Skeletal muscle tissue (tissue), 4 donors: ENCODE data around the gene M1AP. TPM values are rescaled to one million over a fixed set of nuclear protein-coding genes. Genes with fewer than 3 reads are reported as not detected.

Source experiments
- H3K27ac ChIP-seq: one replicate; pipeline ENCODE4 v1.7.0; 2013; ENCODE audit warnings: mild to moderate bottlenecking, low read depth, low read length, inconsistent platforms
- H3K27me3 ChIP-seq, 3 donors: one replicate each; pipeline ENCODE4 v1.7.0; 2013; ENCODE audit warnings: low read length in 3 of 3; ENCODE audit not compliant: control insufficient read depth in 3 of 3, insufficient read depth in 3 of 3
- H3K36me3 ChIP-seq, 3 donors: one replicate each; pipeline ENCODE4 v1.7.0; 2013; ENCODE audit warnings: low read length in 3 of 3; ENCODE audit not compliant: control insufficient read depth in 3 of 3, insufficient read depth in 3 of 3
- H3K4me1 ChIP-seq, 3 donors: one replicate each; pipeline ENCODE4 v1.7.0; 2013; ENCODE audit warnings: low read length in 3 of 3, mild to moderate bottlenecking in 3 of 3; ENCODE audit not compliant: control insufficient read depth in 3 of 3, insufficient read depth in 3 of 3
- H3K4me3 ChIP-seq, 3 donors: one replicate each; pipeline ENCODE4 v1.7.0; 2013; ENCODE audit warnings: low read length in 3 of 3
- H3K9ac ChIP-seq, 3 donors: one replicate each; pipeline ENCODE4 v1.7.0; 2013; ENCODE audit warnings: low read length in 3 of 3, mild to moderate bottlenecking in 3 of 3, moderate library complexity in 2 of 3, low read depth in 1 of 3
- H3K9me3 ChIP-seq, 3 donors: one replicate each; pipeline ENCODE4 v1.7.0; 2013; ENCODE audit warnings: low read length in 3 of 3; ENCODE audit not compliant: control insufficient read depth in 3 of 3
- total RNA-seq: library from RNA; depleted of rRNA; stranded (reverse); fragments of >200 nt; gene quantifications from one replicate; pipeline ENCODE4 v1.2.3, GENCODE V29; 2014
- donor health status: Osteomylitis.

M1AP gene
- total RNA-seq, 1 donor from 2014 or later: not detected

DNA sequence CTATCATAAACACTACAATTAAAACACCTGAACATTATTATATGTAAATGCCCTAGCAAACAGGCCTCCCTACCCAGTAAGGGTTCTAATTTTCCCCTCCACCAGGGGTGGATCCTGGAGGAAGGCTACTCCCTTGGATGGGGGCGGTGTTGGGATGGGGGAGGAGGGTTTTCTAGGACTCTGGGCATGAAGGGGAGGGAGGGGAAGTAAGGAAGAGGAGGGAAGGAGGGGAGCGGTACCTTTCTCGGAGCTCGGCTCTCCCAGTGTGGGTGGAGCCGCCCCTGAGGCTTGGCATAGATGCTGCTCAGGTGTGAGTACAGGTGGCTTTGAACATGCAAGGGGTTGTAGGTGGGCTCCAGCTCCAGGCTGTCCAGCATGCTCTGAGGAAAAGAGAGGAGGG lies 88.2 kb downstream of the M1AP start:
- peaks cover 0 to 3% (median 0%) of the 10 kb centered on the region in 3 donors for H3K36me3 ChIP-seq
- peaks cover 0 to 7% (median 3%) of the 10 kb centered on the region in 3 donors for H3K4me1 ChIP-seq
- peaks cover 16 to 25% (median 22%) of the 10 kb centered on the region in 3 donors for H3K27me3 ChIP-seq
- no peak overlapping the region for H3K4me3 ChIP-seq
- no peak overlapping the region for H3K27ac ChIP-seq
- H3K9ac ChIP-seq: no peak overlapping the region
- H3K9me3 ChIP-seq: no peaks in the 10 kb centered on the region

DNA sequence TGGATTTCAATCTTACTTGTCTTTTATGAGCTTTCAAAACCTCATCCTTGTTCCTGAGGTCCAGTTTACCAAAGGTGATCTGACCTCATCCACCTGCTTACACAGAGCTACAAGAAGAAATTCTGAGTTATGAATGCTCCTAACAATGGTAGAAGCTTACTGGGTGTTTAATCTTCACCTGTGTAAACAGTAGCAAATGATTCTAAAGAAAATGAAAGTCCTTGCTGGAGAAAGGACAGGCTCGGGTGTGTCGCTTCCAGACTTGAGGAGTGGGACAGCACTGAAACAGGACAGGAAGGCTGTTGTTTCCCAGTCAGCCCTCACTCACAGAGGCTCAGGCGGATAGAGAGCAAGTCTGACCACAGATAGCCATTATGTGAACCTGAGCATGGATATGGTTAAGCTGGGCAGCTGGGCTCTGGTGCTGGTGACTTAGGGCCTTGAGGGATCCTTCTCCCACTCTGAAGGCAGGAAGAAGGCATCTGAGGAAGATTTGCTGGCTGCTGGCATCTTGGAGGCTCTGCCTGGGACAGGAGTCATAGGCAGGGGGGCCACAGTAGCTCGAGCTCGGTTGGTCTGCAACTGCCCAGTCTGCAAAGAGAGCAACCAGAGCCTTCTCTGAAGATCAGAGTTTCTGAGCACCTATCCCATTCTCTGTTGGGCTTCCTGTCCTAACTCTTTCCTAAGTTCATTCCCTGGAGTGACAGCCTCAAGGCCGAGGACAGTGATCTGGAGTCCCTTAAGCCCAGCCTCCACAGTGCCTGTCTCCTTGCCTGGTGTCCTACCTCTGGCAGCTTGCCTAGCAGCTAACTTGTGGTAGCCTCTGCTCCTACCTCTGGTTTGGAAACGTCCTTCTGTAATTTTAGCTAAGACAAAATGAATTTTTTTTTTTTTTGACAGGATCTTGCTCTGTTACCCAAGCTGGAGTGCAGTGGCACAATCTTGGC lies 89.6 kb downstream of the M1AP start:
- Histone ChIP-seq H3K27ac (no peak overlapping the region), H3K27me3 (peaks cover 16 to 36% (median 28%) of the 10 kb centered on the region in 3 donors), H3K9ac (no peak overlapping the region), H3K36me3 (peaks cover 0 to 3% (median 0%) of the 10 kb centered on the region in 3 donors), H3K9me3 (no peaks in the 10 kb centered on the region), H3K4me1 (peaks cover 0 to 13% (median 3%) of the 10 kb centered on the region in 3 donors), H3K4me3 (no peak overlapping the region)

DNA sequence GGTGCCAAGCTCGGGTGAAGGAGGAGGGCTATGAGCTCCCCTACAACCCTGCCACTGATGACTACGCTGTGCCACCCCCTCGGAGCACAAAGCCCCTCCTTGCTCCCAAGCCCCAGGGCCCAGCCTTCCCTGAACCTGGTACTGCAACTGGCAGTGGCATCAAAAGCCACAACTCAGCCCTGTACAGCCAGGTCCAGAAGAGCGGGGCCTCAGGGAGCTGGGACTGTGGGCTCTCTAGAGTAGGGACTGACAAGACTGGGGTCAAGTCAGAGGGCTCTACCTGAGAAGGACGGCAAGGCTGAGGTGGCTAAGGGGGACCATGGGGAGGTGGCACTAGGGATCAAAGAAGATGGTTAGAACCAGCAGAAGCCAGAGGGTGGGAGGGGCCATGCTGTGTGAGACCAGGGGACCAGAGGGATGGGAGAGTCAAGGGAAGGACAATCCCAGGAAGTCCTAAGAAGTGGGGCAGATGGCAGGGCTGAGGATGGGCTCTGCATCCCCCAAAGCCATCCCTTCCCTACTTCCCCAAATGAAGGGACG lies 91.2 kb downstream of the M1AP start:
- Histone ChIP-seq H3K4me1 (peaks cover 3 to 18% (median 6%) of the 10 kb centered on the region in 3 donors), H3K27me3 (peaks cover 9 to 44% (median 38%) of the 10 kb centered on the region in 3 donors), H3K9me3 (no peaks in the 10 kb centered on the region), H3K4me3 (no peak overlapping the region), H3K27ac (no peak overlapping the region), H3K36me3 (peaks cover 0 to 3% (median 0%) of the 10 kb centered on the region in 3 donors), H3K9ac (no peak overlapping the region)

DNA sequence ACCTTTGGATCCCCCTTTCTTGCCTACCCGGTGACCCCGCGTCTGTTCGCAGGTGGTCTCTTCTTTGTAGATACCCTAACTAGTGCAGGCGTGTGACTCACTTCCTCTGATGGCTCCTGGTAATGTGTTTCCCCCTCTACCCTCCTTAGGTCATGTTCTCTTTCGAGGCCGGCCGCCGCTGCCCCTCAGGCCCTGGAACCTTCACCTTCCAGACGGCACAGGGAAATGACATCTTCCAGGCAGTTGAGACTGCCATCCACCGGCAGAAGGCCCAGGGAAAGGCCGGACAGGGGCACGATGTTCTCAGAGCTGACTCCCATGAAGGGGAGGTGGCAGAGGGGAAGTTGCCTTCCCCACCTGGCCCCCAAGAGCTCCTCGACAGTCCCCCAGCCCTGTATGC lies 92.0 kb downstream of the M1AP start:
- Histone ChIP-seq H3K9me3 (no peaks in the 10 kb centered on the region), H3K4me1 (peaks cover 3 to 18% (median 6%) of the 10 kb centered on the region in 3 donors), H3K4me3 (peak overlapping the region in 1 of 3 donors; percentile 75), H3K27me3 (peaks cover 8 to 49% (median 40%) of the 10 kb centered on the region in 3 donors), H3K36me3 (peaks cover 0 to 3% (median 0%) of the 10 kb centered on the region in 3 donors), H3K9ac (no peak overlapping the region), H3K27ac (no peak overlapping the region)

DNA sequence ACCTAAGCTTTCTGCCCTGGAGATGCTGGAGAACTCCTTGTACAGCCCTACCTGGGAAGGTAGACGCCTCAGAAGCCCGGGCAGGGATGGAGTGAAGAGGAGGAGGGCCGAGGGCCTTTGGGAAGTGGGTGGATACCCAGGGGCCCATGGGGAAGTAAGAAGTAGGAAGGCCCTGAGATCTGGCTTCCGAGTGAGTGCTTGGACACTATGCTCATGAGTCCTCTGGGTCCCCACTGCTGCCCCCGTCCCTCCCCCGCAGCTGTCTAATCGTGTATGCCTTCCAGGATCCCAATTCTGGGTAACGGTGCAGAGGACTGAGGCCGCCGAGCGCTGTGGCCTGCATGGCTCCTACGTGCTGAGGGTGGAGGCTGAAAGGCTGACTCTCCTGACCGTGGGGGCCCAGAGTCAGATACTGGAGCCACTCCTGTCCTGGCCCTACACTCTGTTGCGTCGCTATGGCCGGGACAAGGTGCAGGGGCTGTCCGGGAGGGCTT lies 92.5 kb downstream of the M1AP start:
- Histone ChIP-seq H3K9ac (peak overlapping the region in 1 of 3 donors; percentile 69), H3K27ac (no peak overlapping the region)

DNA sequence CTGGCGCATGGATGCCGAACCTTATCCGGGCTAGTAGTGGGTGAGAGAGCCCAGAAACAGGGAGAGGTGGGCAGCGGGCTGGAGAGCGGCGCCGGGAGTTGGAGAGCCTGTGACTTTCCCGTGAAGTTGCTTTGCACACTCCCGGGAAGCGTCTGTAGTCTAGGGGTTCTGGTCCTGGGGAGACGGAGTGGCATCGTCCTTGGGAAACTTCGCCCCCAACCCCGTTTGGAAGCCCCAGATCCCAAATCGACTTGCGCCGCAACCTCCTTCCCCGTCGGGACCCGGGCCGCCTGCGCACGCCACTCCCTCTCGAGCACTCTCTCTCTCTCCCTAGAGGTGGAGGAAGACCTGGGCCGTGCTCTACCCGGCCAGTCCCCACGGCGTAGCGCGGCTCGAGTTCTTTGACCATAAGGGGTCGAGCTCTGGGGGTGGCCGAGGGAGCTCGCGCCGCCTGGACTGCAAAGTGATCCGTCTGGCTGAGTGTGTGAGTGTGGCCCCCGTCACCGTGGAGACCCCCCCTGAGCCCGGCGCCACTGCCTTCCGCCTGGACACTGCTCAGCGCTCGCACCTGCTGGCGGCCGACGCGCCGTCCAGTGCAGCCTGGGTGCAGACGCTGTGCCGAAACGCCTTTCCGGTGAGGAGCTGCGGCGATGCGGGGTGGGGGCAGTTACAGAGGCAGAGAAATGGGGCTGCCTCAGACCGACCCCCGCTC lies 93.2 kb downstream of the M1AP start:
- peak overlapping the region; percentile 75 to 84 (median 78) for H3K4me3 ChIP-seq

More for the DNA sequence above, 92.5 kb downstream of the M1AP start:
- Histone ChIP-seq H3K4me3 (peak overlapping the region; percentile 75 to 84 (median 78)), H3K36me3 (peaks cover 0 to 3% (median 0%) of the 10 kb centered on the region in 3 donors), H3K4me1 (peaks cover 3 to 18% (median 6%) of the 10 kb centered on the region in 3 donors), H3K9me3 (no peaks in the 10 kb centered on the region), H3K27me3 (peaks cover 8 to 50% (median 40%) of the 10 kb centered on the region in 3 donors)

DNA sequence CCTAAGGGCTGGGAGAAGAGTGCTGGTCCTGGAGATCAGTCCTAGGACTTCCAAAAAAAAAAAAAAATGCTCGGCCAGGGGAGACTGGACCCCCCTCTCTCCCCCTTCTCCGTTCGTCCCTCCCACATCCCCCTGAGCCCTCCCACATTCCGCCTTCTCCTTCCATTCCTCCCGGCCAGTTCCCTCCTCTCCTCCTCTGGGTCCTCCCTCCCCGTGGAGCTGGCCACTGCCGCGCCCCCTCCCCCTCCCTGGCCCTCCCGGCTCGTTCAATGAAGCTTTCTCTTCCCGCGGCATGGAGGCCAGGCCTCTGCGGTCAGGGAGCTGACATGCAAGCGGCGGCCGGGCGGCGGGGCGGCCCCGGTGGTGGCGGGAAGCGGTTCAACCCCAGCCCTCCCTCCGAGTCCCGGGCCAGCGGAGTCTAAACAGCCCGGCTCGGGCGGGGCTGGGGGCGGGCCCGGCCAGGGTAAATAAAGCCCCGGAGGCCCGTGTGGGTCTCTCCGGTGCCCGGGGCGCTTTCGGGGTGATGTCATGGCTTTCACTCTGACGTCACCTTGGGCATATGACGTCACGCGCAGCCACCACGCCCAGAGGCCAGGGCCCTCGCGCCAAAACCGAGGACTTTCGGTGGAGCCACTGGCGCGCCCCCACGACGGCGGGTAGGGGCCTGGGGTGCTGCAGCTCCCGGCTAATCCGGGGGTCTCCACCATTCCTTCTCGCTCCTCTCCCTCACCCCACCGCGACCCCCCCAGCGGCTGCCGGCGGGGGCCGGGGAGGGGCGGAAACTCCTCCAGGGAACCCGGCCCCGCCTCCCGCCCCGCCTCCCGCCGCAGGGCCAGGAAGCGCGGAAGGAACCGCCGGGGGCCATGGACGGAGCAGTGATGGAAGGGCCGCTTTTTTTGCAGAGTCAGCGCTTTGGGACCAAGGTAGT lies 94.0 kb downstream of the M1AP start, which contains the start of the genes DOK1 and LOXL3:
Gene DOK1 (plus strand): TSS at position 829 of the 928 bp plus-strand sequence. CDS start 35 bp downstream, at position 864.
Gene LOXL3 (minus strand): TSS at position 51 of the 928 bp plus-strand sequence. CDS start 1,308 bp downstream, outside the sequence.
- H3K36me3 ChIP-seq: peaks cover 0 to 3% (median 0%) of the 10 kb centered on the region in 3 donors
- H3K9me3 ChIP-seq: no peaks in the 10 kb centered on the region
- peaks cover 15 to 58% (median 50%) of the 10 kb centered on the region in 3 donors for H3K27me3 ChIP-seq
- peak within 1 kb of the TSS; percentile 75 to 84 (median 78) for H3K4me3 ChIP-seq
- peak within 1 kb of the TSS; percentile 71 for H3K27ac ChIP-seq
- peak within 1 kb of the TSS; percentile 65 to 69 (median 68) for H3K9ac ChIP-seq
- peaks cover 11 to 28% (median 13%) of the 10 kb centered on the region in 3 donors for H3K4me1 ChIP-seq

More for the DNA sequence above, 93.2 kb downstream of the M1AP start:
- no peaks in the 10 kb centered on the region for H3K9me3 ChIP-seq
- peaks cover 3 to 20% (median 6%) of the 10 kb centered on the region in 3 donors for H3K4me1 ChIP-seq
- peaks cover 10 to 50% (median 44%) of the 10 kb centered on the region in 3 donors for H3K27me3 ChIP-seq
- H3K9ac ChIP-seq: peak overlapping the region; percentile 65 to 69 (median 68)
- H3K27ac ChIP-seq: peak overlapping the region; percentile 71
- peaks cover 0 to 3% (median 0%) of the 10 kb centered on the region in 3 donors for H3K36me3 ChIP-seq

DNA sequence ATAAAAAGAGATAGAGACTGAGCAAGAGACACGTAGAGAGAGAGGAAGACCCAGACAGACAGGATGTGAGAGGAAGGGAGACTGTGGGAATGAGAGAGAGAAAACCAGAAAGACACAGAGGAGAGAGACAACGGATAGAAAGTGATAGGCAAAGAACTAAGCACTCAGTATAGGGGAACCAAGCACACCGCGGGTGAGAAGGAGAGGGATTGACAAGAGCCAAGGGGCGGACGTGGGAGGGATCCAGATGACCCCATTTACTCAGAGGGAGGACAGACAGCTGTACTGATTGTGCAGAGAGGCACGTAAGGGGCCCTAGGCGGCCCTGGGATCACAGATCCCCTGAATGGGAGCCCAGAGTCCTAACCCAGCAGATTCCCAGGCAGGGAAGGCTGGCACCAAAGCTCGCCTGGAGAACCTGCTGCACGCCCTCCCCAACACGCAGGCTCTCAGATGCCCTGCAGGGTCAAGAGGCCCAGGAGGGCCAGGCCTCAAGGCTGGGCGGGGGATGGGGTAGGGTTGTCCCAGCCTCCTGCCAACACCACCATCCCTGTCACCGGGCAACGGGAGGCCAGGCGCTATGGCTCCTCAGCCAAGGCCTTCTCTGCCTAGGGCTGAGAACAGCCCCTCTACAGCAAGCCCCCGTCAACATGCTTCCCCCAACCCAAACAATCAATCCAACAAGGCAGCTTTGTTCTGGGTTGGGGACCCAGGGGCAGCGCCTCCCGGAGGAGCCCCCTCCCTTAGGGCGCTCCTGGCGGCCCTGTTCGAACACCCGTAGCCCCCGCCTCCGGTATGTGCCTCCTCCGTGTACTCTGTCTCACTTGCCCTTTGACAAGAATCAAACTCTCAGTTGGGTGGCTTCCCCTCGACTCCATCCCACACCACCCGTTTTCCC lies 95.0 kb downstream of the M1AP start:
- peaks cover 15 to 64% (median 50%) of the 10 kb centered on the region in 3 donors for H3K27me3 ChIP-seq
- peak overlapping the region; percentile 60 to 75 (median 70) for H3K4me3 ChIP-seq
- peaks cover 16 to 36% (median 21%) of the 10 kb centered on the region in 3 donors for H3K4me1 ChIP-seq
- H3K9ac ChIP-seq: peak overlapping the region; percentile 51 to 59 (median 57)
- no peaks in the 10 kb centered on the region for H3K9me3 ChIP-seq
- H3K27ac ChIP-seq: peak overlapping the region; percentile 71
- peaks cover 0 to 3% (median 0%) of the 10 kb centered on the region in 3 donors for H3K36me3 ChIP-seq
